Renal cortex interstitium (tissue), 15 donors: ENCODE measurements around the gene TMEM39A. TPM values are rescaled to one million over a fixed set of nuclear protein-coding genes. Genes with fewer than 3 reads are reported as not detected.

Source experiments
- DNase-seq, 11 donors: peaks; one replicate each; pipeline ENCODE4 v3.0.0-alpha.2; 2013; ENCODE audit warnings: low read depth in 9 of 11, low spot score in 4 of 11; ENCODE audit errors: extremely low read depth in 1 of 11
- long read RNA-seq, 16 experiments: transcript quantifications; one replicate each; lab custom pipeline, GENCODE V29; 2026
- polyA plus RNA-seq, 3 donors: library from polyadenylated mRNA; unstranded; fragments of 120-200 nt; gene quantifications; one replicate each; pipeline ENCODE4 v1.2.1, GENCODE V29; 2013; ENCODE audit not compliant: insufficient read length in 3 of 3

The TMEM39A gene, protein sequence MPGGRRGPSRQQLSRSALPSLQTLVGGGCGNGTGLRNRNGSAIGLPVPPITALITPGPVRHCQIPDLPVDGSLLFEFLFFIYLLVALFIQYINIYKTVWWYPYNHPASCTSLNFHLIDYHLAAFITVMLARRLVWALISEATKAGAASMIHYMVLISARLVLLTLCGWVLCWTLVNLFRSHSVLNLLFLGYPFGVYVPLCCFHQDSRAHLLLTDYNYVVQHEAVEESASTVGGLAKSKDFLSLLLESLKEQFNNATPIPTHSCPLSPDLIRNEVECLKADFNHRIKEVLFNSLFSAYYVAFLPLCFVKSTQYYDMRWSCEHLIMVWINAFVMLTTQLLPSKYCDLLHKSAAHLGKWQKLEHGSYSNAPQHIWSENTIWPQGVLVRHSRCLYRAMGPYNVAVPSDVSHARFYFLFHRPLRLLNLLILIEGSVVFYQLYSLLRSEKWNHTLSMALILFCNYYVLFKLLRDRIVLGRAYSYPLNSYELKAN
- polyA plus RNA-seq = 10 to 100 TPM; 51.1 to 56.7 (median 53.1) TPM
- long read RNA-seq, donor 1, full-length matches to known transcripts = 4 of 4 reads
- long read RNA-seq, donor 1, partial matches to known transcripts = 0 of 4 reads
- long read RNA-seq, donor 1, other reads (novel, unspliced or antisense) = 0 of 4 reads
- long read RNA-seq, donor 2, full-length matches to known transcripts = 6 of 6 reads
- long read RNA-seq, donor 2, partial matches to known transcripts = 0 of 6 reads
- long read RNA-seq, donor 2, other reads (novel, unspliced or antisense) = 0 of 6 reads
- long read RNA-seq, donor 3, full-length matches to known transcripts = 5 of 14 reads
- long read RNA-seq, donor 3, partial matches to known transcripts = 9 of 14 reads
- long read RNA-seq, donor 3, other reads (novel, unspliced or antisense) = 0 of 14 reads
- long read RNA-seq, donor 4, full-length matches to known transcripts = 4 of 12 reads
- long read RNA-seq, donor 4, partial matches to known transcripts = 8 of 12 reads
- long read RNA-seq, donor 4, other reads (novel, unspliced or antisense) = 0 of 12 reads
- long read RNA-seq, donor 5 = 0 reads
- long read RNA-seq, donor 6, full-length matches to known transcripts = 4 of 10 reads
- long read RNA-seq, donor 6, partial matches to known transcripts = 6 of 10 reads
- long read RNA-seq, donor 6, other reads (novel, unspliced or antisense) = 0 of 10 reads
- long read RNA-seq, donor 7, full-length matches to known transcripts = 6 of 11 reads
- long read RNA-seq, donor 7, partial matches to known transcripts = 5 of 11 reads
- long read RNA-seq, donor 7, other reads (novel, unspliced or antisense) = 0 of 11 reads
- long read RNA-seq, donor 8, full-length matches to known transcripts = 8 of 8 reads
- long read RNA-seq, donor 8, partial matches to known transcripts = 0 of 8 reads
- long read RNA-seq, donor 8, other reads (novel, unspliced or antisense) = 0 of 8 reads
- long read RNA-seq, donor 9, full-length matches to known transcripts = 1 of 1 reads
- long read RNA-seq, donor 9, partial matches to known transcripts = 0 of 1 reads
- long read RNA-seq, donor 9, other reads (novel, unspliced or antisense) = 0 of 1 reads
- long read RNA-seq, donor 10, full-length matches to known transcripts = 2 of 2 reads
- long read RNA-seq, donor 10, partial matches to known transcripts = 0 of 2 reads
- long read RNA-seq, donor 10, other reads (novel, unspliced or antisense) = 0 of 2 reads
- long read RNA-seq, donor 11, full-length matches to known transcripts = 2 of 2 reads
- long read RNA-seq, donor 11, partial matches to known transcripts = 0 of 2 reads
- long read RNA-seq, donor 11, other reads (novel, unspliced or antisense) = 0 of 2 reads
- long read RNA-seq, donor 12, full-length matches to known transcripts = 2 of 7 reads
- long read RNA-seq, donor 12, partial matches to known transcripts = 5 of 7 reads
- long read RNA-seq, donor 12, other reads (novel, unspliced or antisense) = 0 of 7 reads
- long read RNA-seq, donor 13, full-length matches to known transcripts = 5 of 75 reads
- long read RNA-seq, donor 13, partial matches to known transcripts = 59 of 75 reads
- long read RNA-seq, donor 13, other reads (novel, unspliced or antisense) = 11 of 75 reads
- long read RNA-seq, donor 14, full-length matches to known transcripts = 4 of 4 reads
- long read RNA-seq, donor 14, partial matches to known transcripts = 0 of 4 reads
- long read RNA-seq, donor 14, other reads (novel, unspliced or antisense) = 0 of 4 reads
- long read RNA-seq, donor 15 = 0 reads
- long read RNA-seq, donor 16, full-length matches to known transcripts = 8 of 42 reads
- long read RNA-seq, donor 16, partial matches to known transcripts = 18 of 42 reads
- long read RNA-seq, donor 16, other reads (novel, unspliced or antisense) = 16 of 42 reads

DNA sequence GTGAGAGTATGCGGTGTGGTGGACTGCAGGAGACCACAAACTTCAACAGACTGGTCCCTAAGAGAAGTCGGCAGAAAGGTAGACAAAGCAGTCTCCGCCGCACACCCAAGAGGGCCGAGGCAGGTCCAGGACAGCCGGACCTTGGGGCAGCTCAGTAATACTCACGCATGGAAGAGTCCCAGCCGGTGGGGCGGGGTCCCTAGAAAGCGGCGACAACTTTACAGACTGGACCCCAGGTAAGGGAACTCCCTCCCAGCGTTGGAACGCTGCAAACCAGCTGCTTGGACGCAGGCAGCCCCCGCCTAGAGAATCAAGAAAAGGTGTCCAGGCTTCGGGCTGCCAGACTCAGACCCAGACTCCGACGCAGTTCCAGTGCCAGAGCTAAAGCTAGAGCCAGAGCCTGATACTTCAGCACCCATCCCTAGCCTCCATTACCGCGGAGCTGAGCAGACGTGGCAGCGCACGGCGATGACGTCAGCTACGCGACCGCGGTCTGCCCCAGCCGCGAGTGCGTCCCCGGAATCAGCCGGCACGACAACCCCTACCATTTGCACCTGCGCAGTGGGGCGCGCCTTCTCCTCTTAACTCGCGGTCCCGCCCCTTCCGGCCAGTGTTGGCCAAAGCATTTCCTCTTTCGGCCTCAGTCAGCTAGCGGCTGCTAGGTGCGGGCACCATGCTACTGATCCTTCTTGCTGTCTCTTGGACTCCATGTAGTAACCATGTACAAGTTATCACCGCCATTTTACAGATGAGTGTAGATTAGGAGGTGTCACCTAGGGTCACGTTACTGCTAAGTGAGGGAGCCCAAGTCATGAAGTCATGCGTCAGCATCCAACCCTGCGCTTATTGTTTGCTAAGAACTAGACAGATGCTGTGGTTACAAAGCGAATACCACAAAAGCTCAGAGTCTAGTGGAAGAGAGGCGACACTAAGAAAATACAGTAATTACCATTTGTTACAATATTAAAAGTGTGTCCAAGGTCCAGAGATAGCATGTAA, at the start of gene TMEM39A:
TMEM39A (minus strand) TSS at position 445 of the 999 bp plus-strand sequence. CDS start 1,541 bp downstream, outside the sequence.
- peak; percentile 94 to 99 (median 98) for DNase-seq

DNA sequence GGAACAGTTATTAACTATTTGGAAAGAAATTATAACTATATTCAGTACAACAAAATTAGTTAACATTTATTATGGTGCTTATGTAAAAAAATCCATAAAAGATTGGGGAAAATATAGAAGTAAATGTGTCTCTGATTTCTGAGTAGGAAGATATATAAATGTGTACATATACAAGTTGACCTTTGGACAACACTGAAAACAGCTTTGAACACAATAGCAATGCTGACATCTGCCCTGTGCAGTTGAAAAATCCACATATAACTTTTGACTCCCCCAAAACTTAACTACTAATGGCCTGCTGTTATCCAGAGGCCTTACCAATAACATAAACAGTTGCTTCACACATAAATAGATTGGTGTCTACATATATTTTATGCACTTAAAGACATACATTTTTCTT, 47.3 kb upstream of the TMEM39A start:
- DNase-seq = no peak

DNA sequence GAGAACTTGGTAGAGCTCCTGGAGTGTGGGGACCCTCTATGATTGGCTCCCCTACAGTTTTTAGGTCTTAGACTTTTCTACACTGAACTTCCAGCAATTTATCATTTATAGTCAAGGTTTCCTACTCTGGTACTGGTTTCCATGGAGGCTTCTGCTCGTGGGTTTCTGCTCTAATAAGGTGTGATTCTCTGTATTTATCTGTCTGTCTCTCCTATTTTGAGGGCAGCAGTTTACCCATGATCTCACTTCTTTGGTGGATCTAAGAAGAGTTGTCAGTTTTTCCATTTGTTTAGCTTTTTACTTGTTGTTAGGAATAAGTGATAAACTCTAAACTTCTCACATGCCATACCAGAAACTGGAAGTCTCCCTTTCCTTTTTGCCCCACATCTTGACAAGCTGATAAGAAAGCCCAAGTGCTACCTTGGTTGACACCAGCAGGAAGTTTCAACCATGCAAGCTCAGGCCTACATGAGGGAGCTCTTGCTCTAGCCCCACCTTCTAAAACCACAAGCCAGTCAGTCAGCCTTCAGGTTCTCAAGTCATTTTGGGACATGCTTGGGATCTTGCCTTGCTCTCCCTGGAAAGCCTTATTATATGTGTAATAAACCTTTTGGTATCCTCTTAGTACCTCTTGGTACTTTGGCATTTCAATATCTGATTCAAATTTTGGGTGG, 44.9 kb upstream of the TMEM39A start:
- DNase-seq = no peak

DNA sequence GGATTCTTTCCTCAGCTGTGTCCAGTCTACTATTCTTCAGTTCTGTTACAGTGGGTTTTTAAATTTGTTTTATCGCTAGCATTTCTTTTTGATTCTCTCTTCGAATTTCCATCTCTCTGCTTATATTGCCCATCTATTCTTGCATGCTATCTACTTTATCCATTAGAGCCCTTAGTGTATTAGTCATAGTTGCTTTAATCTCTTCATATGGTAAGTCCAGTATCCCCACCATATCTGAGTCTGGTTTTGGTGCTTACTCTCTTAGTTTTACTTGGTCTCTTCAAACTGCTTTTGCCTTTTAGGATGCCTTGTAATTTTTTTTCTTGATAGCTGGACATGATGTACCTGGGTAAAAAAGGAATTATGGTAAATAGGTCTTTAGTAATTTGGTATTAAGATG, 44.0 kb upstream of the TMEM39A start:
- DNase-seq = no peak

DNA sequence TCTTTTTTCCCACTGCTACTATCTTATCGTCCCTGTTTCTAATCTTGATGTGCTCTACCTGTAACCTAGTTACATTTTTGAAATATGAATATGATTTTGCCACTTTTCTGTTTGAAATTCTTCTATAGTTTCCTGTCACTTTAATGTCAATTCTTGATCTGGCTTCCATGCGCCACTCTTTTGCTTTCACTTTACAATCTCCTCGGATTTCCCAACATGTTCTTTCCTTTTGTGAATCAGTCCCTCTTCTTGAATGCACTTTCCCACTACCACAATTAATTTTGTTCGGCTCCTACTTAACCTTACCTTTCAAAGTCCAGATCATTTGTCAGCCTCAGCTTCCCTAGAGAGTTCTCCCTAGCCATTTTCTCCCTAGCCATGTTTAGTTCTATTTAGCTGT, 43.2 kb upstream of the TMEM39A start:
- DNase-seq = no peak

DNA sequence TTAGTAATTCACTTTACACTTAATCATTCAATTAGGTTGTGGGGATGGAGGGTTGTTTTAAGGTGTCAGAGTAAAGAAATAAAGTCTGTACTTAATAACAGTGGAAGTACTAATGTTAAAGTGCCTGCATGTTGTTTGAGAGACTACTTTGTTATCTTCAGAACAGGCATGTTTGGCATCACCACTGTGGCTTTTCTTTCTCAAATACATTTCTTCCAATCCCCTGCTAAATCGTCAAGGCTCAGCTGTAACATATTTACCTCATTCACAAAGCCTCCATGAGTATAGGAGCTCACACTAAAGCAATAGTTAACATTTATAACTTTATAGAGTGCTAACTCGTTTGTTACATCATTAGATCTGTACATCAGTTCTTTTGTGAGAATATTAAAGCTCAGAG, 37.5 kb upstream of the TMEM39A start:
- DNase-seq = no peak

DNA sequence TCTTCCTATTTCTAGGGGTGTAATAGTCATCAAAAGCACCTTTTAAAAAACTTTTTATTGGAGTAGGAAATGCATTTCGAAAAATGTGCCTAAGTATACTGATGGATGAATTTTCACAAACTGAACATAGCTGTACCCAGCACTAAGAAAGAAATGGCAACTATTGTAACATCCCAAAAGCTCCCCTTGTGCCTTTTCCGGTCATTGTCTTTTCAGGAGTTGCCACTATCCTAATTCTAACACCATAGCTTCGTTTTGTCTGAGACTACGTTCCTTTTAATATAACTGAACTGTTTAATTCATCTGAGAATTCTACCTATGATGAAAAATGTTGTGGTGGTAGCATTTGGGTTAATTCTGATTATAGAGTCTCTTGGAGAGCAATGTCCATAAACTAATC, 36.9 kb upstream of the TMEM39A start:
- DNase-seq = no peak

DNA sequence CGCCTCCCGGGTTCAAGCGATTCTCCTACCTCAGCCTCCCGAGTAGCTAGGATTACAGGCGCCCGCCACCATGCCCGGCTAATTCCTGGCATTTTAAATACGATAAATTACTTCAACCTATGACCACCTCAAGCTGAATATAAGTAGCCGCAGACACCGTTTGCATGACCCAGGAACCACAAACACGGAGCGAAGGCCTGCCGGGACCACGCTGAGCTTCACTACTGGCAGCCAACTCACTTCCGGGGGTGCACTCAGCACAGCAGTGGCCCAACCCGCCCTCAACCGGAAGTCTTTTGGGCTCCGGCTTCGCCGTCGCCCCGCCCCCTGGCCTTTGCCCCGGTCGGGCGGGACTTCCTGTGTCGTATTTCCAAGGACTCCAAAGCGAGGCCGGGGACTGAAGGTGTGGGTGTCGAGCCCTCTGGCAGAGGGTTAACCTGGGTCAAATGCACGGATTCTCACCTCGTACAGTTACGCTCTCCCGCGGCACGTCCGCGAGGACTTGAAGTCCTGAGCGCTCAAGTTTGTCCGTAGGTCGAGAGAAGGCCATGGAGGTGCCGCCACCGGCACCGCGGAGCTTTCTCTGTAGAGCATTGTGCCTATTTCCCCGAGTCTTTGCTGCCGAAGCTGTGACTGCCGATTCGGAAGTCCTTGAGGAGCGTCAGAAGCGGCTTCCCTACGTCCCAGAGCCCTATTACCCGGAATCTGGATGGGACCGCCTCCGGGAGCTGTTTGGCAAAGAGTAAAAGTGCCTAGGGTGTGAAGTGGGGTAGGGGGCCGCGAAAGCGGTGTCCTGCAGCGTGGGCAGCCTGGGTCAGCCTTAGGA, 35.0 kb upstream of the TMEM39A start, which contains the start of gene TIMMDC1:
TIMMDC1 (plus strand) TSS at position 362 of the 826 bp plus-strand sequence; CDS start at position 549, 187 bp downstream.
- DNase-seq = peak; percentile 93 to 98 (median 96)

DNA sequence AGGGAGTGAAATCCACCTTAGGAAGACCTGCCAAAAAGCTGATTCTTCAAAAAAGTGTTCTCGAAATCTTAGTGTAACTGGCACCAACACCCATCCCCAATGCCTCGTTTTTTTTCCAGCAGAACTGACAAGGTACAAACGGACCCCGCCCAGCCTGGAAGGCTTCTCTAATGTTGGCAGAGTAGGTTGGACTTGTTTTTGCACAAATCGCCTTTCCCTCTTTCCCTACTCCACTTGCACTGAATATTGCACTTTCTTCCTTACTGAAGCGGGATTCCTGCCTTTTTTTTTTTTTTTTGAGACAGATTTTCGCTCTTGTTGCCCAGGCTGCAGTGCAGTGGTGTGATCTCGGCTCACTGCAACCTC, 34.4 kb upstream of the TMEM39A start:
- peak in 1 of 11 donors; percentile 16 for DNase-seq

DNA sequence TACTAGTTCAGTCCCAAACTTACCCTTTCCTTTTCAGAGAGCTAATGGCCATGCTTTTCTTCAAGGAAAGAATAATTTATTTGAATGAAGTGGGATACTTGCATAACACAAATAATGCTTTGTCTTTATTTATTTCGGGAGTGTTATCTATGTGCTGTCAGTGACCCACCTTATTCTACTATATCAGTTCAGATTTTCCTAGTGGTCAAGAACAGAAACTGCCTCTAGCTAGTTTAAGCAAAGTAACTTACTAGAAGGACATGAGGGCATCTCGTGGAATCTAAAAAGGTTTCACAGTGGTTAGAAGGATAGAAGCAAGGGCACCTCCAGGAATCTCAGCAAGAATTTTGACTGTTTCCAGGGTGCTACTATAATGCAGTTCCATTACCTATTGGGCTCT, 31.2 kb upstream of the TMEM39A start:
- no peak for DNase-seq

DNA sequence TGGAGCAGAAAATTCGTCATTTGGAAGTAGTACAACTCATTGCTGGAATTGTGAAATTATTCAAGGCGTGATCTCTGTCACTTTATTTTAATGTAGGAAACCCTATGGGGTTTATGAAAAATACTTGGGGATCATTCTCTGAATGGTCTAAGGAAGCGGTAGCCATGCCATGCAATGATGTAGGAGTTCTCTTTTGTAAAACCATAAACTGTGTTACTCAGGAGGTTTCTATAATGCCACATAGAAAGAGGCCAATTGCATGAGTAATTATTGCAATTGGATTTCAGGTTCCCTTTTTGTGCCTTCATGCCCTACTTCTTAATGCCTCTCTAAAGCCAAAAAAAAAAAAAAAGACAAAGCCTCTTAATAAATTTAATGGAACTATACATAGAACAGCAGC, 29.4 kb upstream of the TMEM39A start:
- DNase-seq = no peak

DNA sequence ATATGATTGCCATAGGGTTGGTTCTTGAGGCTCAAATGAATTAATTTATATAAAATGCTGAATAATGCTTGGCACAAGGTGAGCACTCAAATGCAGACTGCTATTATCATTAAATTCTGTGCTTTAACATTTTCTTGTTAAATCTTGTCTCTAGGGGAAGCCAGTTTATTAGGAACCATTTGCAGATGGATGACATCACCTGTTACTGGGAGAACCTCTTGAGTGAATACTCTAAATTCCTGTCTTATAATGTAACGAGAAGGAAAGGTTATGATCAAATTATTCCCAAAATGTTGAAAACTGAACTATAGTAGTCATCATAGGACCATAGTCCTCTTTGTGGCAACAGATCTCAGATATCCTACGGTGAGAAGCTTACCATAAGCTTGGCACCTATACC, 28.7 kb upstream of the TMEM39A start:
- DNase-seq = no peak

DNA sequence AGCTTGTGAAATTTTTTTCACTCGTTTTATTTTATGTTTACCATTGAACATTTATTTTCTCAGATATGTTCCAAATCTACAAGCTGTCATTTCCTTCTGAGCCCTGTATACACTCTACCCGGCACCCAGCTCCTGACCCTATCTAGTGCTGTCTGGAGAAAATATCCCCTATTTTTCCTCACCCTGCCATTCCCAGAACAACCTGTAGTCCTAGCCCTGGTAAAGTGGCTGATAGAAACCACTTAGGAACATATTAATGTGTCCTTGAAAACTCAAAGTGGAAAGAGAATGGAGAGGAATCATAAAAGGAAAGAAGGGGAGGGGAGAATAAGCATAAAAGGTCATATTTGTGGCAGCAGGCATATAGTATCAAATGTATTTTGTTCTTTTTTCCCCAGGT, 26.7 kb upstream of the TMEM39A start:
- DNase-seq = no peak

DNA sequence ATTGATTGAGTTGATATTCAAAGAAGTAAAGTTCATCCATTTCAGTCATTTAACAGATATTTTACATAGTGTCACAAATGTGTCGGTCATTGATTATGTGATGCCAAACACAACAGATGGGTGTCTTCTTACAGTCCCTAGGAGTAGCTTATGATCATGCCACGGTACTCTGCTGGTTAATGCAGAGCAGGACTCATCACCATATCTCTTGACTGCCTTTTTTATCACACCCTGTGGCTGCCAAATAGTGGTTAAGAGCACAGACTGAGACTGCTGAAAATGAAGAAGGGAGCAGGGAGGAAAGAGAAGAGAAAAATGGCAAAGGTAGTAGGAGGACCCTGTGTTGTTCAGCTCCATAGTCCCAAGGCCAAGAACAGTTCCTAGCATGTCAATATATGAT, 22.1 kb upstream of the TMEM39A start:
- DNase-seq = no peak
